Stimulated activated CD4-positive, alpha-beta T cell treated with anti-CD3 and anti-CD28 coated beads, TNF-alpha, amount 100 ng/mL, for 48 hours (primary cell): ENCODE data around the gene COBL.

ENCODE experiments used
- DNase-seq, 3 donors: peaks; one replicate each; pipeline ENCODE4 v3.0.0-alpha.2; 2020; ENCODE audit warnings: low read depth in 3 of 3

The COBL gene

GRCh38 chr7:51306761-51307160, 9.8 kb downstream of the COBL start:
- DNase-seq, result no peak

GRCh38 chr7:51304729-51305128, 11.9 kb downstream of the COBL start:
- no peak for DNase-seq

- DNase-seq, result no peak
These were observed 13.5 kb downstream of the COBL start for GRCh38 chr7:51303142-51303525.

DNA sequence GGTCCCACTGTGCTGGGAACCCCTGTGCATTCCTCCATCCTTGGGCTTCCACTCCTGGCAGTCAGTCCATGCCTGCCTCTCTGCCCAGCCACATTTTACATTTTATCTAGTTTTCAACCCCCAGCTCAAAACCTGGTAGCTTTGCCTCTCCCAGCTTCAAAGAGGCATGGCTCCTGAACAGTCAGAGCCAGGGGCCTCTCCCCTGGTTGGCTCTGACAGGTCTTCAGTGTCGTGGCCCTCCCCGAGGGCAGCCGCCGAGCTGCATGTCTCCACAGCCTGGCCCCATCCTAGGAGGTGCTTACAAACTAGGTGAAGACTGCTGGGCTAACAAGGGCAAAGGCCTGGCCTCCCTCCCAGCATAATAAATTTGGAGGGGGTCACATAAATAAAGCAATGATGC, 14.8 kb downstream of the COBL start:
- DNase-seq, result no peak

DNA sequence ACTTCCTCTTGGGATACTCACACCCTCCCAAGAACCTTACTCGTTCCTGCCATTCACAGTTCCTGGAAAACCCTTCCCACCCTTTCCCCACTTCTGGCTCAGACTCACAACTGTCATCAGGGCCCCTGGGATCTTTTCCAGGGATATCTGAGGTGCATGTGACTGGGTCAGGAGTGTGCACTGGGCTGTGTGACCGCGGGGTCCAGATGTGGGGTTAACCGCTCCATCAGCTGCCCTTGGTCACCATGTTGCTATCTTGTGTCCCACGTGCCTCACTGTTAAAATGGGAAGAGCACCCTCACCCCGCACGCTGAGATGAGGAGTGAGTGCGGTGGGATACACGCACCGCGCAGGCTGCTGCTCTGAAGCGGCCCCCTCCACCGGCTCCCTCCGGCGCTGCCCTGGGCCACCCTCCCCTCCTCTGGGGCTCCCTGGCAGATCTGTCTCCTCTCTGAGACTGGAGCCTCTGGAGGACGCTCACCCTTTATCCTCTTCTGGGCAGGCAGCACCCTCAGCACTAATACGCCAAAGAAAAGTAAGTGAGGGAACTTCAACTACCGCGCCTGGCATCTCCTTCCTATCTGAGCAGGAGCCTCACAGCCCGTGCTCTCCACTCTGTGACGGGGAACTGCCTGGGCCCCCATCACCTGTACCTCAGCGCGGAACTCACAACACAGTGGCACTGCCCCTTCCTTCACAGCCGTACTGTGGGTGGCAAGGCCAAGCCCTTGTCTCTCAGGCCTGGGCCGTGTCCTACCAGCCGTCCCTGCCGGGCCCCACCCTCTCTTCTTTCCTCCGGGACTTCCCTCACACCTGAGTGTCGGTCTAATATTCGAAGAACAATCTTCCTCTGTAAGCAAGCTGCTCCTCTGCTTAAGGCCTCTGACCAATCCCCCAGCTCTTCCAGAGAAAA, 15.6 kb downstream of the COBL start:
- DNase-seq, result no peak

- DNase-seq, result no peak
These were observed 17.0 kb downstream of the COBL start for GRCh38 chr7:51299391-51300133.

GRCh38 chr7:51298912-51299311, 17.7 kb downstream of the COBL start:
- DNase-seq, result no peak

- no peak for DNase-seq
These were observed 18.6 kb downstream of the COBL start for GRCh38 chr7:51297986-51298385.

DNA sequence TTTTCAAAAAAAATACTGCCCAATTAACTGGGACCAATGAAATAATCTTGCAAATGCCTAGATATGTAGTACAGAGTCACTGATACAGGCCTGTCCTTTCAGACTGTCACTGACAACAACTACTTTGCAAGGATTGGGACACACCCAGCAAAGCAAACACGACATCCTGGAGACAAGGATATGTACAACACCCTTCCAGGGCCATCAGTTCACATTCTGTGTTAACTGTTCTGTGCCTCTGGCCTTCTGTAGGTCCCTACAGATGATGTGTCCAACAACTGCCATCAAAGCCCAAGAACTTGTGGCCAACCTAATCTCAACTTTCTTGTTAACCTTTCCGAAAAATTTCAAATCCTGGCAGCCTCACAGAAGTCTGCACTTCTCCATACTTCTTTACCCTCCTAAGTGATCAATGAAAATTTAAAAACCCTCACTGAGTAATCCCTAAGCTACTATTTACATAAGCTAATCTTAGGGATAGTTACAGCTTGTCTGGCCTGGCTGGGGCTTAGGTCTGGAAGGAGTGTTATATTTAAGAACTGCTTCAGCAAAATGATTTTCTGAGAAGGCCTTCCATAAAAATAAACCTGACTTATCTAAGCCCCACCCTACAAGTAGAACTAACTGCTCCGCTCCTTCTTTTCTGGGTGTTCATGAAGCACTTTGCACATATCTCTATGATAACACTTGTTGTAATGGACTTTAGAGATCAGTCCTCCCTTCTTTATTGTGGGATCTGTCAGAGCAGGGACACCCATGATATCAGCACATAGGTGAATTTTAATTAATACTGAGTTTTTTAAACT, 21.0 kb downstream of the COBL start:
- DNase-seq, result no peak

- DNase-seq, result no peak
These were observed 24.0 kb downstream of the COBL start for GRCh38 chr7:51292596-51292995.

GRCh38 chr7:51290702-51291540, 25.7 kb downstream of the COBL start:
- DNase-seq, result no peak

DNA sequence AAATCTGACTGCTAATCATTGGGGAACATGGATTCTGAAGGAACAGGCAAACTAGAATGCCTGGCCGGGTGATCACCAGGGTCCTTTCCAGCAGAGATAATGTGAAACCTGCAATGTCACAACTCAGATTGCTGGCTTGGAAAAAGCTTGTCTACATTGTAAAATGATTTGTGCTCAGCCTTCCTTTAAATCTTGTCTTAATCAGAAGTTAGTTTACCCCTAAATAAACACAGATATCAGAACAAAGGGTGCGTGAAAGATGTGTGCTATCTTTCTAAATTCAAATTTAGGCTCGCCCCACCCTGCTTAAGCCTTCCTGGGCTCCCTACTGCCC, 26.3 kb downstream of the COBL start:
- DNase-seq, result no peak

- no peak for DNase-seq
These were observed 26.8 kb downstream of the COBL start for GRCh38 chr7:51289623-51290303.

- DNase-seq, result no peak
These were observed 27.6 kb downstream of the COBL start for GRCh38 chr7:51288896-51289622.

DNA sequence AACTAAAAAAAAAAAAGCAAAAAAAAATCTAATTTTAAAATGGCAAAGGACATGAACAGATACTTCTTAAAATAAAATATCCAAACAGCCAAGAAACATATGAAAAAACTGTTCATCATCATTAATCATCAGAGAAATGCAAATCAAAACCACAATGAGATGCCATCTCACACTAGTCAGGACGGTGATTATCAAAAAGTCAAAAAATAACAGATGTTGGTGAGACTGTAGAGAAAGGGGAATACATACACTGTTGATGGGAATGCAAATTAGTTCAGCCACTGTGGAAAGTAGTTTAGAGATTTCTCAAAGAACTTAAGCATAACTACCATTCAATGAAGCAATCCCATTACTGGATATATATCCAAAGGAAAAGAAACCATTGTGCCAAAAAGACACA, 30.2 kb downstream of the COBL start:
- no peak for DNase-seq

DNA sequence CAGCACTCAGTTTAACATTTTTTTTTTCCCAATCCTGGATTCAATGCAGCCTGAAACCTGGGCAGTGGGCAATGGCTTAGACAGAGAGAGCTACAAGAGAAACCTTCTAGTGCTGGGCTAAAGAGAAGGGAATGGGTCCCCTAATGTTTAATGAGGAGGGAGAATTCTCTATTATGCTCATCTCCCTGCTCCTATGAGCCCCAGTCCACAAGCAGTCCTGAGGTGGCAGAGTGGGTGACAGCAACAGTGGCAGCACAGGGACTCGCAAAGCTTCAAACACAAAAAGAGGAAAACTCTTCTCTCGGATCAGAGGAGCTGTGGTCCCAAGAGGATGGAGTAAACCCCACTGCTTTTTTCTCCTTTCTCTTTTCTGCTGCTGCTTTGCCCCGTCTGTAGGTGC, 36.5 kb downstream of the COBL start:
- no peak for DNase-seq

GRCh38 chr7:51279391-51280023, 37.1 kb downstream of the COBL start:
- DNase-seq, result no peak

DNA sequence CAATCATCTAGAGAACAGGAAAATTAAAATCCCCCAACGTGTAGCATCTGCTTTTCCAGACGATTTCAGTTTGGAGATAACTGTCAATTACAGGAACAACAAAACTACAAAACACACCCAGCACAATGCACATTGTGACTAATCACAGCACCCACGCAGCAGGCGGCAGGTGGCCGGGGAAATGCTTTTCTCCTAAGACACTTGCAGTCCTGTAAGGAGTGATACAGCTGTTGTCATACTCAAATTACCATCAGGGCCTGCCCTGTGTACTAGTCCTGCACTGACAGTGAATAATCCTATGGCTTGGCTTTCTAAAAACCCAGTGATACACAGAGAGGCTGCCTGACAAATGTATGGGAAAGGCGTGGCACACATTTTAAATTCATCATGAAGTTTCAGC, 37.8 kb downstream of the COBL start:
- no peak for DNase-seq

DNA sequence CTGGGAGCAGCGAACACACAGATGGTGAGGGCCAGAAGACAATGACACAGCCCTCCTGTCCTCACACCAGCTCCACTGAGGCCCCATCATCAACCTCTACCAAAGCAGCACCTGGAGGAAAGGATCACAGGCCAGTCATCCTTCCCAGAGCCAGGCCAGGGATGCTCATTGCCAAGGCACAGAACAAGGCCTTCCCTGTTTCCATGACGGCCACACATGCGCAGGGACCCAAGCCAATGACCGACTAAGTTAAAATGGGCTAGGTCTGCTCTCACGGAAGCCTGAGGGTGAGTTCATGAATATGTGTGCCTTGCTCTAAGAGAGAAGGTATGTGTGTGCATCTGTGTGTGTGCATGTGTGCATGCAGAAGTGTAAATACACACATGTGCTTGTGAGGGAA, 39.6 kb downstream of the COBL start:
- no peak for DNase-seq

- DNase-seq, result no peak
These were observed 40.5 kb downstream of the COBL start for GRCh38 chr7:51276091-51276605.
